T-helper 2 cell treated with Interferon-gamma antibody and Interleukin-4, amounts not matched to agents 5 μg/mL and 100 μg/mL, for 36 hours (primary cell): ENCODE data around the gene NCLN.
A peak's percentile ranks its signal among the peaks of the same experiment; 100 is the strongest.
"Not testable (repeated sequence)": the region's sequence is repeated elsewhere in the genome, so short reads cannot be mapped to it uniquely, and the experiment has no call there.

Experiments used
- DNase-seq: peaks from one replicate; pipeline ENCODE4 v3.0.0; 2021; ENCODE audit warnings: low spot score
- H3K27ac Mint-ChIP-seq: one replicate; pipeline ENCODE4 v1.8.0; 2021; ENCODE audit warnings: mild to moderate bottlenecking, mixed read lengths
- H3K27me3 Mint-ChIP-seq: one replicate; pipeline ENCODE4 v1.8.0; 2021; ENCODE audit warnings: low read depth, mixed read lengths
- H3K36me3 Mint-ChIP-seq: one replicate; pipeline ENCODE4 v1.8.0; 2021; ENCODE audit warnings: low read depth, mixed read lengths
- H3K4me1 Mint-ChIP-seq: one replicate; pipeline ENCODE4 v1.8.0; 2021; ENCODE audit warnings: low read depth, mixed read lengths
- H3K4me3 Mint-ChIP-seq: one replicate; pipeline ENCODE4 v1.8.0; 2022; ENCODE audit warnings: mild to moderate bottlenecking, moderate library complexity, mixed read lengths
- H3K9me3 Mint-ChIP-seq: one replicate; pipeline ENCODE4 v1.8.0; 2021; ENCODE audit warnings: mixed read lengths

Gene NCLN

GRCh38 chr19:3227054-3227626 is 41.4 kb downstream of the NCLN start:
- no peaks in the 10 kb centered on the region for H3K9me3 Mint-ChIP-seq
- H3K36me3 Mint-ChIP-seq: no peaks in the 10 kb centered on the region
- H3K27ac Mint-ChIP-seq: no peak overlapping the region
- no peaks in the 10 kb centered on the region for H3K4me1 Mint-ChIP-seq
- no peak overlapping the region for H3K4me3 Mint-ChIP-seq
- peaks cover 21% of the 10 kb centered on the region for H3K27me3 Mint-ChIP-seq
- DNase-seq: no peak

GRCh38 chr19:3229346-3229743 is 43.6 kb downstream of the NCLN start:
- Mint-ChIP-seq H3K36me3 (no peaks in the 10 kb centered on the region), H3K4me1 (no peaks in the 10 kb centered on the region), H3K27me3 (peaks cover 21% of the 10 kb centered on the region), H3K27ac (no peak overlapping the region), H3K4me3 (no peak overlapping the region), H3K9me3 (no peaks in the 10 kb centered on the region)
- DNase-seq: no peak

- Mint-ChIP-seq H3K9me3 (no peaks in the 10 kb centered on the region), H3K36me3 (no peaks in the 10 kb centered on the region), H3K4me1 (no peaks in the 10 kb centered on the region), H3K27ac (no peak overlapping the region), H3K4me3 (no peak overlapping the region), H3K27me3 (peaks cover 21% of the 10 kb centered on the region)
- DNase-seq: no peak
Measured at GRCh38 chr19:3229888-3230496, 44.3 kb downstream of the NCLN start.

- no peaks in the 10 kb centered on the region for H3K36me3 Mint-ChIP-seq
- no peaks in the 10 kb centered on the region for H3K9me3 Mint-ChIP-seq
- H3K4me1 Mint-ChIP-seq: no peaks in the 10 kb centered on the region
- no peak for DNase-seq
- peaks cover 18% of the 10 kb centered on the region for H3K27me3 Mint-ChIP-seq
- H3K27ac Mint-ChIP-seq: no peak overlapping the region
- H3K4me3 Mint-ChIP-seq: no peak overlapping the region
Measured at GRCh38 chr19:3231288-3231687, 45.6 kb downstream of the NCLN start.

GRCh38 chr19:3233116-3233515 is 47.4 kb downstream of the NCLN start:
- Mint-ChIP-seq H3K4me3 (no peak overlapping the region), H3K27ac (no peak overlapping the region), H3K4me1 (no peaks in the 10 kb centered on the region), H3K36me3 (no peaks in the 10 kb centered on the region), H3K9me3 (no peaks in the 10 kb centered on the region), H3K27me3 (peaks cover 5% of the 10 kb centered on the region)
- DNase-seq: no peak

- Mint-ChIP-seq H3K27ac (no peak overlapping the region), H3K27me3 (peaks cover 5% of the 10 kb centered on the region), H3K9me3 (no peaks in the 10 kb centered on the region), H3K4me3 (no peak overlapping the region), H3K4me1 (no peaks in the 10 kb centered on the region), H3K36me3 (no peaks in the 10 kb centered on the region)
- DNase-seq: no peak
Measured at GRCh38 chr19:3233831-3234230, 48.1 kb downstream of the NCLN start.

- Mint-ChIP-seq H3K36me3 (no peaks in the 10 kb centered on the region), H3K27me3 (no peaks in the 10 kb centered on the region), H3K4me3 (no peak overlapping the region), H3K27ac (no peak overlapping the region), H3K9me3 (no peaks in the 10 kb centered on the region), H3K4me1 (no peaks in the 10 kb centered on the region)
- no peak for DNase-seq
Measured at GRCh38 chr19:3234800-3235199, 49.1 kb downstream of the NCLN start.

- H3K4me3 Mint-ChIP-seq, DNase-seq, H3K9me3 Mint-ChIP-seq, H3K27ac Mint-ChIP-seq, H3K27me3 Mint-ChIP-seq, H3K4me1 Mint-ChIP-seq, H3K36me3 Mint-ChIP-seq: not testable (repeated sequence)
Measured at GRCh38 chr19:3235604-3236003, 49.9 kb downstream of the NCLN start.

GRCh38 chr19:3236272-3236671 is 50.5 kb downstream of the NCLN start:
- H3K36me3 Mint-ChIP-seq: no peaks in the 10 kb centered on the region
- H3K9me3 Mint-ChIP-seq: no peaks in the 10 kb centered on the region
- H3K4me3 Mint-ChIP-seq: no peak overlapping the region
- no peaks in the 10 kb centered on the region for H3K4me1 Mint-ChIP-seq
- DNase-seq: no peak
- H3K27ac Mint-ChIP-seq: no peak overlapping the region
- H3K27me3 Mint-ChIP-seq: no peaks in the 10 kb centered on the region

GRCh38 chr19:3238066-3238561 is 52.4 kb downstream of the NCLN start:
- Mint-ChIP-seq H3K4me3 (no peak overlapping the region), H3K36me3 (no peaks in the 10 kb centered on the region), H3K9me3 (no peaks in the 10 kb centered on the region), H3K27ac (no peak overlapping the region), H3K4me1 (no peaks in the 10 kb centered on the region), H3K27me3 (no peaks in the 10 kb centered on the region)
- no peak for DNase-seq

GRCh38 chr19:3239367-3239766 is 53.6 kb downstream of the NCLN start:
- Mint-ChIP-seq H3K4me1 (no peaks in the 10 kb centered on the region), H3K27ac (no peak overlapping the region), H3K4me3 (no peak overlapping the region), H3K36me3 (no peaks in the 10 kb centered on the region), H3K27me3 (no peaks in the 10 kb centered on the region), H3K9me3 (no peaks in the 10 kb centered on the region)
- DNase-seq: no peak

GRCh38 chr19:3243819-3244700 is 58.3 kb downstream of the NCLN start:
- no peaks in the 10 kb centered on the region for H3K4me1 Mint-ChIP-seq
- H3K36me3 Mint-ChIP-seq: no peaks in the 10 kb centered on the region
- peak; percentile 35 for DNase-seq
- no peak overlapping the region for H3K4me3 Mint-ChIP-seq
- H3K27me3 Mint-ChIP-seq: no peaks in the 10 kb centered on the region
- H3K27ac Mint-ChIP-seq: no peak overlapping the region
- no peaks in the 10 kb centered on the region for H3K9me3 Mint-ChIP-seq

- Mint-ChIP-seq H3K4me3 (no peak overlapping the region), H3K4me1 (no peaks in the 10 kb centered on the region), H3K27me3 (no peaks in the 10 kb centered on the region), H3K9me3 (no peaks in the 10 kb centered on the region), H3K27ac (no peak overlapping the region), H3K36me3 (no peaks in the 10 kb centered on the region)
- no peak for DNase-seq
Measured at GRCh38 chr19:3245050-3245449, 59.3 kb downstream of the NCLN start.

- Mint-ChIP-seq H3K9me3 (peaks cover 4% of the 10 kb centered on the region), H3K27ac (no peak overlapping the region), H3K36me3 (no peaks in the 10 kb centered on the region), H3K27me3 (no peaks in the 10 kb centered on the region), H3K4me3 (no peak overlapping the region), H3K4me1 (no peaks in the 10 kb centered on the region)
- DNase-seq: no peak
Measured at GRCh38 chr19:3248728-3249326, 63.1 kb downstream of the NCLN start.
